Body of pancreas (tissue), 4 donors: ENCODE data around the gene GLP2R. TPM values are rescaled to one million over a fixed set of nuclear protein-coding genes. Genes with fewer than 3 reads are reported as not detected.

Source experiments
- ATAC-seq: fragments of 150-250 bp; one replicate; pipeline ENCODE4 v1.9.1; 2016
- DNase-seq, 4 donors: peaks; one replicate each; pipeline ENCODE4 v3.0.0-alpha.2; 2019
- H3K27ac ChIP-seq, 4 donors: fragments of 200-600 bp; sonication (generic); 1 replicate in 3 of 4; 2 replicates in 1 of 4; pipeline versions ENCODE4 v1.5.1 to v1.6.1; 2016 to 2019; ENCODE audit warnings: mild to moderate bottlenecking in 1 of 4, mixed read lengths in 1 of 4, moderate library complexity in 1 of 4
- H3K27me3 ChIP-seq, 2 donors: fragments of 200-600 bp; sonication (generic); one replicate each; pipeline ENCODE4 v1.6.0; 2016; ENCODE audit warnings: mild to moderate bottlenecking in 1 of 2
- H3K36me3 ChIP-seq, 2 donors: fragments of 200-600 bp; sonication (generic); replicated peaks in 1 of 2; 2 replicates each; pipeline ENCODE4 v1.5.1; 2016; ENCODE audit warnings: low read depth in 2 of 2; ENCODE audit not compliant: insufficient read depth in 1 of 2
- H3K4me1 ChIP-seq: fragments of 200-600 bp; sonication (generic); one replicate; pipeline ENCODE4 v1.6.0; 2016
- H3K4me3 ChIP-seq, 2 donors: fragments of 200-600 bp; sonication (generic); 1 replicate in 1 of 2; 2 replicates in 1 of 2; pipeline ENCODE4 v1.5.1; 2016 to 2019
- H3K9me3 ChIP-seq, 3 donors: fragments of 200-600 bp; sonication (generic); 1 replicate in 2 of 3; 2 replicates in 1 of 3; pipeline ENCODE4 v1.5.1; 2016
- CTCF ChIP-seq, 7 experiments: fragments of 450-650 bp in 4 of 7; fragments of 200-600 bp in 3 of 7; sonication (generic) in 3 of 7; IDR thresholded peaks; one replicate each; pipeline ENCODE4 v1.5.1; 2016 to 2019; ENCODE audit warnings: antibody characterized with exemption in 7 of 7
- POLR2A ChIP-seq, 3 donors: fragments of 450-650 bp; IDR thresholded peaks; one replicate each; pipeline ENCODE4 v1.6.1; 2016; ENCODE audit warnings: antibody characterized with exemption in 3 of 3, mild to moderate bottlenecking in 2 of 3
- WGBS, 2 donors: methylation state at CpG; one replicate each; pipeline ENCODE4 v1.1.5; 2017; 5-methylcytosine and 5-hydroxymethylcytosine counted together
- intact Hi-C: fragments of 100-400 bp; cut with DNase I; formaldehyde crosslinking; loops from one replicate; pipeline ENCODE4 v1.15.1; 2023
- total RNA-seq, 2 donors: library from RNA; depleted of rRNA; stranded (reverse); fragments of >200 nt; gene quantifications; one replicate each; pipeline ENCODE4 v1.1.0, GENCODE V29; 2016

The GLP2R gene
- total RNA-seq, 2 donors from 2014 or later, result 4.6 to 4.7 TPM

DNA sequence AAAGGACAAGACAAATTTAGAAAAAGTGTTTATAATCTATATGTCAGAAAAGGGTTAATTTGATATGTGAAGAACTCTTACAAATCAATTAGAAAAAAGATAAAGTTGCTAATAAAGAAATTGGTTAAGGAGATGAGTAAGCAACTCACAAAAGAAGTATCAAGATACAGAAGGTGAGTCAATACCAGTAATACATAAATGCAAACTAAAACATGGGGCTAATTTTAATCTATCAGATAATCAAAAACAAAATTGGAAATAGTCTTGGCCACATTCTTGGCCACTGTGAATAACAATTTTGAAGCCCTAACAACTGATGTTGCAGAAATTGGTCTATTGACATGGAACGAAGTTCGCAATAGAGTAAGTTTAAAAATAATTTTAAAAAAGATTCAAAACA, 41.2 kb upstream of the GLP2R start:
- Histone ChIP-seq H3K4me1 (no peaks in the 10 kb centered on the region), H3K9me3 (no peaks in the 10 kb centered on the region), H3K36me3 (no peaks in the 10 kb centered on the region), H3K4me3 (no peak overlapping the region), H3K27me3 (no peaks in the 10 kb centered on the region), H3K27ac (no peak overlapping the region)
- DNase-seq (no peak), ATAC-seq (no peak)
- TF ChIP-seq POLR2A (IDR thresholded peaks at IDR 0.05), result no peak
- WGBS, 2 donors, result 93 to 94% methylated on average over 2 of the region's 2 CpGs
- intact Hi-C loops, result no loop called here

GRCh38 chr17:9788601-9789000, 37.1 kb upstream of the GLP2R start:
- Histone ChIP-seq H3K36me3 (no peaks in the 10 kb centered on the region), H3K27me3 (no peaks in the 10 kb centered on the region), H3K27ac (no peak overlapping the region), H3K4me1 (no peaks in the 10 kb centered on the region), H3K9me3 (no peaks in the 10 kb centered on the region), H3K4me3 (no peak overlapping the region)
- no peak for TF ChIP-seq CTCF (IDR thresholded peaks at IDR 0.05)
- no peak for TF ChIP-seq POLR2A (IDR thresholded peaks at IDR 0.05)
- ATAC-seq (no peak), DNase-seq (no peak)
- intact Hi-C loops, result no loop called here
- WGBS, 2 donors, result 66 to 70% methylated on average over 8 of the region's 8 CpGs

DNA sequence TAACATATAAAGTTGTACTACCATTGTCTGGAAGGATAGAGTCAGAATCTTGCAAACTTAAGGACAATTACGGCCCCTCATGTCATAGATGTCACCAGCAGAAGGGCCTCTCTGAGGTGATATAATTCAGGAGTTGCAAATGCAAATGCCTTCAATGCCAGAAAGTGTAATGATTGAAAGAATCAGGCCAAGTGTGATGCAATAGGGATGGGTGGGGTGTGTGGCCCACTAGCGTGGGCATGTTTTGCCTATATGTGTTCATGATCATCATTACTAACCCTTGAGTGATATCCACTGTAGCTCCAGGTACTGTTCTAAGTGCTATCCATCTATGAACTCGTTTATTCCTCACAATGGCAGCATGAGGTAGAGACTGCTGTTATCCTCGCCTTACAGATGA, 35.4 kb upstream of the GLP2R start:
- ATAC-seq (no peak), DNase-seq (no peak)
- H3K27ac ChIP-seq, result no peak overlapping the region
- H3K4me3 ChIP-seq, result no peak overlapping the region
- intact Hi-C loops, result no loop called here
- no peaks in the 10 kb centered on the region for H3K36me3 ChIP-seq
- no peaks in the 10 kb centered on the region for H3K4me1 ChIP-seq
- WGBS, 2 donors, result 45 to 62% methylated on average over 4 of the region's 4 CpGs
- no peaks in the 10 kb centered on the region for H3K27me3 ChIP-seq
- TF ChIP-seq POLR2A (IDR thresholded peaks at IDR 0.05) (no peak), CTCF (IDR thresholded peaks at IDR 0.05) (no peak)
- no peaks in the 10 kb centered on the region for H3K9me3 ChIP-seq

DNA sequence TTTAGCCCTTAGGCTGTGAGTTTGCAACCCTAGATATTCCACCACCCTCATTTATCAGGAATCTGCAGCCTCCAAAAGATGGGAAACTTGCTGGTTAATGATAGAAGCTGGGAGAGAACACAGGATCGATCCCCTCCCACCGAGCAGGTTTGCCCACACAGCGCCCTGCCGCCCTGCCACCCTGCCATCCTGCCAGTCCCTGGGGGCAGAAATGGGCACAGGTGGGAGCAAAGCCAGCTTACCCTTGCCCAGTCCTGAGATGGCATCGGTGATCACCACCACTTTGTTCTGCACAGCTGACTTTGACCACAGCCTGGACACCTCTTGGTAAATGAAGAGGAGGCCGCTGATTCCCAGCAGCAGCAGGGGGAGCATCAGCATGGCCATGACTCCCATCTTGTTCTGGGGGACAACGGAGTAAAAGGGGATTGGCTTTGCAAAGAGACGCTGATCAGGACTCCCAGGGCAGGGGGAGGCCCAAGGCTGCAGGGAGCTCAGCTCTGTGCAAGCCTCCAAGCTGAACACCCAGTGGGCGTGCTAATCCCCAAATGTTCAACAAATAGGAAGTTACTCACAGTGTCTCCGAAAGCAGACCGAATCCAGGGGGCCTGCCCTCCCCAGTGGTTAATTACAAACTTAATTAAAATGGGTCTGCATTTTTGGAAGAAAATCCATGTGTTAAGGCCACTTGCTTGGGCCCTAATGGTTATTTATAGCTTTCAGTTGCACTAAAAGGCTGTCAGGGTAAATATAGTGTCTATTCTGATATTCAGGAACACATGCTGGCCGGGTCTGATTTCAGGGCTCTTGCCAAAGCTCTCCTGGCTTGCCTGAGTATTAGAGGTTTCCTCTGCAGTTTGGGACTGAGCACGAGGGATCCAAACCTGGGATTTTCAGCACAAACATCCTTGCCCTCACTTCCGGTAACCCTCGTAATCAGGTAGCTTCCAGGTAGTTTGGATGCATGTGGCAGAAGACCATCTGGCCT, 34.5 kb upstream of the GLP2R start, which contains the start of gene DHRS7C:
Gene DHRS7C (minus strand): TSS at position 704 of the 988 bp plus-strand sequence. CDS start 308 bp downstream, at position 396.
- no peak for TF ChIP-seq POLR2A (IDR thresholded peaks at IDR 0.05)
- TF ChIP-seq CTCF (IDR thresholded peaks at IDR 0.05), result no peak
- ATAC-seq, result no peak
- H3K27ac ChIP-seq, result no peak within 1 kb of the TSS
- H3K36me3 ChIP-seq, result no peaks in the 10 kb centered on the region
- intact Hi-C loops, result no loop called here
- H3K9me3 ChIP-seq, result no peaks in the 10 kb centered on the region
- H3K27me3 ChIP-seq, result no peaks in the 10 kb centered on the region
- WGBS, 2 donors, result 51 to 68% methylated on average over 9 to 15 of the region's 15 CpGs
- no peak within 1 kb of the TSS for H3K4me3 ChIP-seq
- H3K4me1 ChIP-seq, result no peaks in the 10 kb centered on the region
- no peak for DNase-seq

GRCh38 chr17:9792181-9792840, 33.4 kb upstream of the GLP2R start:
- ATAC-seq (no peak), DNase-seq (no peak)
- Histone ChIP-seq H3K9me3 (no peaks in the 10 kb centered on the region), H3K36me3 (no peaks in the 10 kb centered on the region), H3K27me3 (no peaks in the 10 kb centered on the region), H3K4me3 (no peak overlapping the region), H3K4me1 (no peaks in the 10 kb centered on the region), H3K27ac (no peak overlapping the region)
- TF ChIP-seq POLR2A (IDR thresholded peaks at IDR 0.05), result no peak
- TF ChIP-seq CTCF (IDR thresholded peaks at IDR 0.05), result no peak
- intact Hi-C loops, result no loop called here
- 88 to 89% methylated on average over 15 of the region's 15 CpGs for WGBS, 2 donors
